ENCODE results near the gene TALDO1.
"Not testable (repeated sequence)": the region's sequence is repeated elsewhere in the genome, so short reads cannot be mapped to it uniquely, and the experiment has no call there.

TALDO1 gene

GRCh38 chr11:719214-720016 is 27.8 kb upstream of the TALDO1 start:
- no peak for DNase-seq

DNA sequence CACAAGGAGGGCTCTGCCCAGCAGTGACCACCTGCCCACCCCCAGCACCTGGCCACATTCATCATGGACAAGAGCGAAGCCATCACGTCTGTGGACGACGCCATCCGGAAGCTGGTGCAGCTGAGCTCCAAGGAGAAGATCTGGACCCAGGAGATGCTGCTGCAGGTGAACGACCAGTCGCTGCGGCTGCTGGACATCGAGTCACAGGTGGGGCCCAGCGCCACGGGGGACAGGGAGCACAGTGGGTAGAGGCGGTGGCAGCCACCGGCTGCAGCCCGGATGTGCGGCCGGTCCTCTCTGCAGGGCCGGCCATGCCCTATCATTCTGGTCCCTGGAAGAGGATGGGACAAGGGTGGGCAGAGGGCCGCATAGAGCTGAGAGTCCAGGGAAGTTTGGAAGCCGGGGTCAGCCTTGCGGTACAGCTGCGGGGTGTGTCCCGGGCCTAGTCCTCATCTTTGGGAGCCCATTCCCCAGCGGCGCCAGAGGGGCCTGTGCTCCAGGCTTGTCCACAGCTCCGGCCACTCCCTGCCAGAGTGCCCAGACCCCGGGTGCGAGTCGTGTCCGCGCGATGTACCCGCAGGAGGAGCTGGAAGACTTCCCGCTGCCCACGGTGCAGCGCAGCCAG is 27.1 kb upstream of the TALDO1 start:
- DNase-seq: no peak

GRCh38 chr11:720642-721246 is 26.5 kb upstream of the TALDO1 start:
- DNase-seq: peak; percentile 41

DNA sequence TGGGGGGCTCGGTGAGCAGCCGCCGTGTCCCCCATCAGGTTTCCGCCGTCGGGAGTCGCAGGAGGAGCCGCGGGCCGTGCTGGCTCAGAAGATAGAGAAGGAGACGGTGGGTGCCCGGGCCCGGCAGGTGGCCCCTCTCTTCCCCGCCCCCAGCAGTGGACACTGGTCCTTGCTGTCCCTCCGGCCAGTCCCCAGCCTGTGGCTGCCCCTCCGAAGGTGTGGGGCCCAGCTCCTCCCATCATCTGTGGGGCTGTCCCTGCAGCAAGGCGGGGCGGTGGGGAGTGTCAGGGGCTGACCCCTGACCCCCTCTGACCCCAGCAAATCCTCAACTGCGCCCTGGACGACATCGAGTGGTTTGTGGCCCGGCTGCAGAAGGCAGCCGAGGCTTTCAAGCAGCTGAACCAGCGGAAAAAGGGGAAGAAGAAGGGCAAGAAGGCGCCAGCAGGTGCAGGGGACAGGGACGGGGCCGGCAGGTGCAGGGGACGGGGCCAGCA is 26.0 kb upstream of the TALDO1 start:
- no peak for DNase-seq

DNA sequence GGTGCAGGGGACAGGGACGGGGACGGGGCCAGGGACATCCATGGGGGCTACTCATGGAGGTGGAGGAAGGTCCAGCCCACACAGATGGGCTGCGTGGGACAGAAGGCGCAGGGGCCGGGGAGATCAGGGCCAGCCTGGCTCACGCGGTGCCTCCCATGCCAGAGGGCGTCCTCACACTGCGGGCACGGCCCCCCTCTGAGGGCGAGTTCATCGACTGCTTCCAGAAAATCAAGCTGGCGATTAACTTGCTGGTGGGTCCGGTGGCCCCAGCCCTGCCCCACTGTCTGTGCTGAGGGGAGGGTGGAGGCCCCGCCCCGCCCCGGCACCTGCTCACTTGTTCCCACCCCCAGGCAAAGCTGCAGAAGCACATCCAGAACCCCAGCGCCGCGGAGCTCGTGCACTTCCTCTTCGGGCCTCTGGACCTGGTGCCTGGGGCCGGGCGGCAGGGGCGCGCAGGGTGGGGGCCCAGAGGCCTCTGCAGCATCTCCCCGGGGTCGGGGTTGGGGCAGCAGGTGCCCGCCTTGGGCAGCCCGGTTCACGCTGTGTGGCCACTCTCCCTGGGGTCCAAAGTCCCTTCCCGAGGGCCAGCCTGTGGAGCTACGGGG is 25.4 kb upstream of the TALDO1 start:
- DNase-seq: peak; percentile 20

- no peak for DNase-seq
Measured at GRCh38 chr11:722346-722811, 24.9 kb upstream of the TALDO1 start.

DNA sequence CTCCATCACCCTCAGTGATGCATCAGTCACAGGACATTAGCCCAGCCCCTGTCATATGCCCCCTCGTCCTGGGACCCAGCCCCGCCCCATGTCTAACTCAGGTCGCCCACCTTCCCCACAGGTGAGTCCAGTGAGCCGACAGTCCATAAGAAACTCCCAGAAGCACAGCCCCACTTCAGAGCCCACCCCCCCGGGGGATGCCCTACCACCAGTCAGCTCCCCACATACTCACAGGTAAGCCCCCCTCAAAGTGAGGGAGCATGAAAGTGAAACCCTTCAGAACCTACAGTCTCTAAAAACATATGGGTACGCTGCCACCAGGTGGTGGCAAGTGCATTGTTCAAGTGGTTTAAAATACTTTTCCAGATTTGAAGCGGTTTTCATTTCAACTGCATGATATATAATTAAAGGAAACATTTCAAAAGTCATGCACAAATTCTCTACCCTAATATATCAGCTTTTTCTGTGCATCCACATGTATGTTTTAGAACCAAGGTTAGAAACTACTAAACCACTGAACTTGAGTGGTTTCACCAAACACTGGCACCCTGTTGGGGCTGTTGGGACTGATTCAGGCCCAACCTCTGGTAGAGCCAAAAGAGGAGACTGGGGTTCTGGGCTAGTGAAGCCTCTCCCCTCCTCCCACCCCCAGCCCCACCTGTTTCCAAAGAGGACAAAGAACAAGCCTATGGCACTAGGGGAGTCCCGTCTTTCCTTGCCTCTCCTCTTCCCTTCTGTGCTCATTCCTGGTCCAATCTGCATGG is 24.0 kb upstream of the TALDO1 start:
- peak; percentile 51 for DNase-seq

- DNase-seq: no peak
Measured at GRCh38 chr11:724049-724777, 23.1 kb upstream of the TALDO1 start.

- DNase-seq: no peak
Measured at GRCh38 chr11:724778-725386, 22.4 kb upstream of the TALDO1 start.

DNA sequence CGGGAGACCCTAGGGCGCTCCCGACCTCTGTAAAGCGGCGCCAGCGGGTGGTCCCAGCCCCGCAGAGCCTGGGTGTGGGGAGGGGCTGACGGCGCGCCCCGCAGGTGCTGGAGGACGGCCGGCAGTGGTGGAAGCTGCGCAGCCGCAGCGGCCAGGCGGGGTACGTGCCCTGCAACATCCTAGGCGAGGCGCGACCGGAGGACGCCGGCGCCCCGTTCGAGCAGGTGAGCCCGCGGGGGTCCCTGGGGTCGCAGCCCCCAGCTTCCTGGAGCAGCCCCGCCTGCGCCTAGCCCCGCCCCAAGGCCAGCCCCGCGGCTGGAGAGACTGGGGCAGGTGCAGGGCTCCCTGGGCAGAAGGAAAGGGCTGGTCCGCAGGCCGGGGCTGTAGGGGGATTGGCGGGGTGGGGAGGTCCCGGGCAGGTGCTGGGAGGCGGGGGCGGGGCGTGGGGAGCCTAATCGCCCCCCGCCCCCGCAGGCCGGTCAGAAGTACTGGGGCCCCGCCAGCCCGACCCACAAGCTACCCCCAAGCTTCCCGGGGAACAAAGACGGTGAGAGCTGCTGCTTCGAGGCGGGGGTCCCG is 21.6 kb upstream of the TALDO1 start:
- DNase-seq: no peak

- DNase-seq: peak; percentile 16
Measured at GRCh38 chr11:726278-727220, 20.7 kb upstream of the TALDO1 start.

DNA sequence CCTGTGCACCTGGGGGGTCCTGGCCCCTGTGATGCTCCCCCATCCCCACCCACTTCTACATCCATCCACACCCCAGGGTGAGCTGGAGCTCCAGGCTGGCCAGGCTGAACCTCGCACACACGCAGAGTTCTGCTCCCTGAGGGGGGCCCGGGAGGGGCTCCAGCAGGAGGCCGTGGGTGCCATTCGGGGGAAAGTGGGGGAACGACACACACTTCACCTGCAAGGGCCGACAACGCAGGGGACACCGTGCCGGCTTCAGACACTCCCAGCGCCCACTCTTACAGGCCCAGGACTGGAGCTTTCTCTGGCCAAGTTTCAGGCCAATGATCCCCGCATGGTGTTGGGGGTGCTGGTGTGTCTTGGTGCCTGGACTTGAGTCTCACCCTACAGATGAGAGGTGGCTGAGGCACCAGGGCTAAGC is 20.0 kb upstream of the TALDO1 start:
- DNase-seq: no peak

- peak; percentile 44 for DNase-seq
Measured at GRCh38 chr11:727859-728748, 19.2 kb upstream of the TALDO1 start.

DNA sequence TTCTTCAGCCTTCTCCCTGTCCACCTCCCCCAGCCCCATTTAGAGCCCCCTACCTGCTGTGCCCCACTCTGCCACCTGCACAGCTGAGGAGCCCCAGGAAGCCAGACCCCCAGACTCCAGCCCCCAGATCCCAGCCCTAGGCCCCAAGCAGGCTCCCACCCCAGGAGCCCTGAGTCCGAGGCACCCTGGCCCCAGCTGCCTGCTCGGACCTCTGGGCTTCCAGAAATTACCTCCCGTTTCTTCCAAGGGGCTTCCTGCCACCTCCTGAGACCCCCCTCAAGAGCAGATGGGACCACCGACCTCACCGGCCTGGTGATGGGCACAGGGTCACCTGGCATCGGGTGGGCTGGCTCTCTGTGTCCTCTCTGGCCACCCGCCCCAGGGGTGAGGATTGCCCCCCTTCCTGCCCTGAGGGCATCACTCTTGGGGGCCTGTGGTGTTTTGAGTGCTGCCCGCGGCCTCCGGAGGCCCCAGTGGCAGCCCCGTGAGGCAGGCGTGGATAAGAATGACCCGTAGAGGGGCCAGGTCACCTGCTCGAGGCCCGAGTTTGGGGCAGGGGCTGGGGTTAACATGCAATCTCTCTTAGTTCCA is 18.3 kb upstream of the TALDO1 start:
- no peak for DNase-seq

DNA sequence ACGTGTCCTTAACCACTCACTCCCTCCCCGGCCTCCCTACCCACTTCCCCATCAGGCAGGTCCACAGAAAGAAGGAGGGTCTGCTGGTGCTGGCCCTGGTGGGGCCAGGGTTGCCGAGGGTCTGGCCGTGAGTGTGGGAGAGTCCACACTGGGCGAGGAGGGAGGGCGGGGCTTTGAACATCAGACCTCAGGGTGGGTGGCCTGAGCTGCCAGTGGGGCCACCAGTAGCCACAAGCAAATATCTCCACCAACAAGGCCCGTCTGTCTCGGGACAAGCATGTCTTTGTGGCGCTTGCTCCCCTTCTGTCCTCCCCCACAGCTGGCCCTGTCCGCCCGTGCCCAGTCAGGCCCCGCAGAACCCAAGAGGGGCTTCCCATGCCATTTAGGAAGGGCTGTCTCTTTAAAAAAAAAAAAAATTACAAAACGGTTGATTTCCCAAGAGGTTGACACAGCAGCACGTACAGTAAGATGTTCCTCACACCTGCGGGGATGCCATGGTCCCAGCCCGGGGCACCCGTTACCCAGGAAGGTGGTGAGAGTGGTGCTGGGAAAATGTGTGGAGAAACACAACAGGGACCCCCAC is 17.7 kb upstream of the TALDO1 start:
- DNase-seq: no peak

DNA sequence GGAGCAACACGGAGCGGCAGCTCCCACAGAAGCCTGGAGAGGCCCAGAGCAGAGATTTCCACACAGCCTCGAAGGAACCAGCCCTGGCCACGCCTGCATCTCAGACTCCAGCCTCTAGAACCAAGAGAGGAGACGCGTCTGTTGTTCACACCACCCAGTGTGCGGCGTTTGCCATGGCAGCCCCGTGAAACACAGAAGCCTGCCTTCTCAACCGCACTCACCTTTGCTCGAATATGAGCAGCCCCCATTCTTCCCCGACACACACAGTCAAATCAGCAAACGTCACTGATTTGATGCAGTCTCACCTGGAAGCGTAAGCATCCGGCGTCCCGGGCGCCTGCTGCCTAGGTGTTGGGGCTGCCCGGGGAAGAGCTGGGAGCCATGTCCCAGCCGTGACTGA is 14.2 kb upstream of the TALDO1 start:
- DNase-seq: no peak

- DNase-seq: not testable (repeated sequence)
Measured at GRCh38 chr11:734541-734940, 12.7 kb upstream of the TALDO1 start.

DNA sequence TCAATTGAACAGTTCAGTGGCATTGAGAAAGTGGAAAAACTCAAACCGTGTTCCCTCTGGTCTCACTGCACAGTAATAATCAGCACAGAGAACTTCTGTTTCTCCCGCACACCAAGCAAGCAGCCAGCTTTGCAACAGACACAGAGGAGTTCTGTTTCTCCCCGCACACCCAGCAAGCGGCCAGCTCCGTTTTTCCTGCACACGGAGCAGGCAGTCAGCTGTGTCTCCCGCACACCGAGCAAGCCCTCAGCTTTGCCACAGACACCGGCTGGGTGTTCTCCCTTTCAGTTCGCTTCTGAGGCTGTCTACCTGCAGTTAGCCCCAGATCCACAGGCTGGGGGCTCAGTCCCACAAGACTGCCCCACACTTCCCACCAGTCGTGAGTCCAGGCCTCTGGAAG is 9.9 kb upstream of the TALDO1 start:
- DNase-seq: no peak

All from NCI-H1092 treated with DMSO at 0.1 percent for 48 hours (cell line).